Kidney glomerular epithelial cell (primary cell): ENCODE results near the gene ZNF587B.
"Not testable (repeated sequence)": the region's sequence is repeated elsewhere in the genome, so short reads cannot be mapped to it uniquely, and the experiment has no call there.

Experiments used
- DNase-seq: peaks from one replicate; lab custom pipeline; 2025; lab: John Stamatoyannopoulos, UW

Gene ZNF587B

DNA sequence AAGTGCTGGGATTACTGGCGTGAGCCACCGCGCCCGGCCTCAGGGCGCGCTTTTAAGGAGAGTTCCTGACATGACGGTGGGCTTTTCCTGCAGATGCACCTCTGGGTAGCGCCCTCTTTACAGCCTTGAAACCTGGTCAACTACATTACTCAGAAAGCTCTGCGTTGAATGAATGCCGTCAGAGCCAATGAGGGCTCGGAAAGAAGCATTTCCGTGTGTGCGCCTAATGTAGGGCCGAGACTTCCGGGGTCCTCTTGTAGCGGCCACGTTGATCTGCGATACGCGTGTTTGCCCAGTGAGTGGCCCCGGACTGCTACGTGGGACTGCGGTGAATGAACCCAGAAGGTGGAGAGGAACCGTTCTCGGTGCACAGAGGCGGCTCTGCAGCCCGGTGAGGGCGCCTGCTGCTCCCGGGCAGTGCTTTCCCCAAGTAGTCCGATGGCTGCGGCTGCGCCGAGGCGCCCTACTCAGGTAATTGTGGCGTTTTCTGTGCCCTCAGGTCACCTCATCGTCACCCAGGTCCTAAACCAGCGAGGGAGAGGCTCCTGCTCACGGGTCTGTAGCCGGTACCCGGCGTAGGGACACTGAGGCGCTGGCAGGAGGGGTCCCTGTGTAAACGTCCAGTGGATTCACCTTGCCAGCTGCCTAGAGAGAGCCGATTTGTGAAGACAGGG lies 10.5 kb upstream of the ZNF587B start:
- DNase-seq = peak; percentile 90

- DNase-seq = no peak
Observed at GRCh38 chr19:57820599-57820998, 9.5 kb upstream of the ZNF587B start.

DNA sequence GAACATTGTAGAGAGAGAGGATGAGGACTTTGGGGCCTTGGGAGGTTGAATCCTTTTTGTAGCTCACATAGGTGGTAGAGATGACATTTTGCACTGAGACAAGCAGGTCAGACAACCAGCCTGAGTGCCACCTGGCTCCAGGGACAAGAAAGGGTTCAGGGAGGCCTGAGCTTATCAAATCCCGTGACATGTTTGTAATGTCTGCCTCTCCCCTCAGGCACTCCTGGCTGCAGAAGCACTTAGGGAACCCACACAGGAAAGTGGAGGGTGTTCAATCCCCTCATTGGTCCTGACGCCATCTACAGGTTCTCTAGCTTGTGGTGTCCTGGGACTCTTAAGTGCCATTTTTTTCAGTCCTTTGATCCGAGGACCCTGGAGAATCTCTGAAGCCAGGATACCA lies 9.0 kb upstream of the ZNF587B start:
- DNase-seq = not testable (repeated sequence)

DNA sequence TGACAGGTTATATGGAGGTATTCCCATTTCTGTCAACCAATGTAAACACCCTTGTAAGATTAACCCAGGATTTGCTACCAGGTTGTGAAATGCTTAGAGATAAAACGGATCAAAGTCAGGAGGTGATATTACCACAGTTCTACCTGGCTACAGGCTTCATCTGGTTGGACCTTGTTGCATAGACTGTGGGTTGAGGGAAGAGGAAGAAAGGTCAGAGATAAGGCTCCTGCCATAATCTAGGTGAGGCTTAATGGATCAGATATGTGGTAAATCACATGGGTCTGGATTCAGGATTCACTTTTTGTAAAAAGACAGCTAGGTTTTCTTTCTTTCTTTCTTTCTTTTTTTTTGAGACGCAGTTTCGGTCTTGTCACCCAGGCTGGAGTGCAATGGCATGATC lies 8.6 kb upstream of the ZNF587B start:
- DNase-seq = not testable (repeated sequence)

DNA sequence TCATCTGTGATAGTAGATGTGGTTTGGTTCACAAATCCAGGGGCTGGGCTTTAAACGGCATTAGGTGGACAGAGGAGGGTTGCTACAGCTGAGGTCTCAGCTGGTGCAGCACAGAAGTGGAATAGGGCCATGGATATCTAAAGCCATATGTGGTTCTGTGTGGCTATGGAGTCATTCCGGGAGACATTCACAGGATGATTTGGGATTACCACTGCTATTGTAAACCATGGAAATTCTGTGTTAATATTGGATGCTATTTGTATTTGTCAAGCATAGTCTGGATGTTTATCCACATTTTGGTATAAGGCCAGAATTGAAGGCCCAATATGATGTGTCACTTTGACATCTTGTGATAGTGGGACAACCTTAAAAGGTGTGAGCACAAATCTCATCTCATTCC lies 6.9 kb upstream of the ZNF587B start:
- not testable (repeated sequence) for DNase-seq

DNA sequence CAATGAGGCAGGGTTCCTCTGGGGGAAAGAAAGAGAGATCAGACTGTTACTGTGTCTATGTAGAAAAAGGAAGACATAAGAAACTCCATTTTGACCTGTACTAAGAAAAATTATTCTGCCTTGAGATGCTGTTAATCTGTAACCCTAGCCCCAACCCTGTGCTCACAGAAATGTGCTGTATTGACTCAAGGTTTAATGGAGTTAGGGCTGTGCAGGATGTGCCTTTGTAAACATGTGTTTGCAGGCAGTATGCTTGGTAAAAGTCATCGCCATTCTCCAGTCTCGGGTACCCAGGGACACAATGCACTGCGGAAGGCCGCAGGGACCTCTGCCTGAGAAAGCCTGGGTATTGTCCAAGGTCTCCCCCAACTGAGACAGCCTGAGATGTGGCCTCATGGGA lies 6.5 kb upstream of the ZNF587B start:
- not testable (repeated sequence) for DNase-seq

DNA sequence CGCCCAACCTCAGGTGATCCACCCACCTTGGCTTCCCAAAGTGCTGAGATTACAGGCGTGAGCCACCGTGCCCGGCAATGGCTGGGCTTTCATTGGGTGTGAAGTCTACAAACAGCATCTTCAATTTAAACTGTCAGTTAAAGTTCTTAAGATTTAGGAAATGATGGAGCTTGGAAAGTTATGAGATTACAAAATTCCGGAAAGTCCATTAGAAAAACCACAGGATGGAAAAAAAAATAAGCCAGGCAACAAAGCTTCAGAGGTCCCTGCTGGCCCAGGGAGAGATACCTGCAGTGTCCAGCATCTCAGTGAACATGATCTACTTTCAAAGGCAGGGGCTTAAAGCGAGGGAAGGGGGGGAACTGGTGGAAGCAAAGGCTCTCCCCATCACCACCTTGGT lies 4.6 kb upstream of the ZNF587B start:
- DNase-seq = no peak

DNA sequence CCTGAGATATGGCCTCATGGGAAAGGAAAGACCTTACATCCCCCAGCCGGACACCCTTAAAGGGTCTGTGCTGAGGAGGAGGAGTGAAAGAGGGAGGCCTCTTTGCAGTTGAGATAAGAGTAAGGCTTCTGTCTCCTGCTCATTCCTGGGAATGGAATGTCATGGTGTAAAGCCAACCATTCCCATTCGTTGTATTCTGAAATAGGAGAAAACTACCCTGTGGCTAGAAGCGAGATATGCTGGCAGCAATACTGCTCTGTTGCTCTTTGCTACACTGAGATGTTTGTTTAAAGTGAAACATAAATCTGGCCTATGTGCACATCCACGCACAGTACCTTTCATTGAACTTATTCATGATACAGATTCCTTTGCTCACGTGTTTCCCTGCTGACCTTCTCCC lies 783 bp upstream of the ZNF587B start:
- no peak for DNase-seq

DNA sequence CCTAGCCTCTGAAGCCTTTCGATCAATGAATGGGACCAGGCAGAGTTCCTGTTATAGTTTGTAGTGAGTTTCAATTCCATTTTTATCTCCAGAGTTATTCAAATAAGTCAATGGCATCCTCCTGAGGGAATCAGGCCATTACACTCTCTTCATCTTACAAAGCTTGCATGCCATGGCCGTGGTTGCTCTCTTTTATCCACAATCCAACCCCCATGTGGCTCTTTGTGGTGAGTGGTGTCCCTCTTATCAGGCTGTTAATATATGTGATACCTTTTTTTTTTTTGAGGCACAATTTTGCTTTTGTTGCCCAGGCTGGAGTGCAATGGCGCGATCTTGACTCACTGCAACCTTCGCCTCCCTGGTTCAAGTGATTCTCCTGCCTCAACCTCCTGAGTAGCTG lies 6.9 kb downstream of the ZNF587B start:
- not testable (repeated sequence) for DNase-seq

- DNase-seq = not testable (repeated sequence)
Observed at GRCh38 chr19:57838622-57839191, 8.6 kb downstream of the ZNF587B start.

- DNase-seq = no peak
Observed at GRCh38 chr19:57841122-57841763, 11.1 kb downstream of the ZNF587B start.

DNA sequence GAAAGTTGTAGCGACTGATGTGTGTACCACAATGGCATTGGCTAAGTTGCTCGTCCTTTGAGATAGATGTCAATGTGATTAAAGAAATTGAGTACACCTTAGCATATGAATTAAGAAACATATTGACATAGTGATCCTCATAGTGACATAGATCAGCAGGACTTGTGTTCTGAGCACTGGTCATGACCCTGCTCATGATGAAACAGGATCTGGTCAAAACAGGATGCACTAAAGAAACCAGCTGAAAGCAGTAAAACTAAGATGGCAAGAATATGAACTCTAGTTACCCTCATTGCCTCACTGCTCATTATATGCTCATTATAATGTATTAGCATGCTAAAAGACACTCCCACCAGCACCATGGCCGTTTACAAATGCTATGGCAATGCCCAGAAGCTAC lies 17.1 kb downstream of the ZNF587B start:
- not testable (repeated sequence) for DNase-seq

GRCh38 chr19:57849162-57849665 lies 19.1 kb downstream of the ZNF587B start:
- DNase-seq = not testable (repeated sequence)

- DNase-seq = peak; percentile 80
Observed at GRCh38 chr19:57849666-57850473, 19.8 kb downstream of the ZNF587B start, which contains the start of gene ZNF587. ZNF587 (plus strand) TSS chr19:57849859; CDS start chr19:57850039, 180 bp downstream.

- peak; percentile 83 for DNase-seq
Observed at GRCh38 chr19:57850553-57851017, 20.5 kb downstream of the ZNF587B start.

DNA sequence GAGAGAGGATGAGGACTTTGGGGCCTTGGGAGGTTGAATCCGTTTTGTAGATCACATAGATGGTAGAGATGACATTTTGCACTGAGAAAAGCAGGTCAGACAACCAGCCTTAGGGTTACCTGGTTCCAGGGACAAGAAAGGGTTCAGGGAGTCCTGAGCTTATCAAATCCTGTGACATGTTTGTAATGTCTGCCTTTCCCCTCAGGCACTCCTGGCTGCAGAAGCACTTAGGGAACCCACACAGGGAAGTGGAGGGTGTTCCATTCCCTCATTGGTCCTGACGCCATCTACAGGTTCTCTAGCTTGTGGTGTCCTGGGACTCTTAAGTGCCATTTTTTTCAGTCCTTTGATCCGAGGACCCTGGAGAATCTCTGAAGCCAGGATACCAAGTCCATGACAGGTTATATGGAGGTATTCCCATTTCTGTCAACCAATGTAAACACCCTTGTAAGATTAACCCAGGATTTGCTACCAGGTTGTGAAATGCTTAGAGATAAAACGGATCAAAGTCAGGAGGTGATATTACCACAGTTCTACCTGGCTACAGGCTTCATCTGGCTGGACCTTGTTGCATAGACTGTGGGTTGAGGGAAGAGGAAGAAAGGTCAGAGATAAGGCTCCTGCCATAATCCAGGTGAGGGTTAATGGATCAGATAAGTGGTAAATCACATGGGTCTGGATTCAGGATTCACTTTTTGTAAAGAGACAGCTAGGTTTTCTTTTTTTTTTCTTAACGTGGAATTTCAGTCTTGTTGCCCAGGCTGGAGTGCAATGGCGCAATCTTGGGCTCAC lies 21.9 kb downstream of the ZNF587B start:
- DNase-seq = not testable (repeated sequence)

GRCh38 chr19:57854117-57854516 lies 24.0 kb downstream of the ZNF587B start:
- DNase-seq = not testable (repeated sequence)

GRCh38 chr19:57862351-57862750 lies 32.3 kb downstream of the ZNF587B start:
- not testable (repeated sequence) for DNase-seq

- DNase-seq = no peak
Observed at GRCh38 chr19:57867868-57868492, 37.9 kb downstream of the ZNF587B start.

- DNase-seq = not testable (repeated sequence)
Observed at GRCh38 chr19:57869655-57870054, 39.6 kb downstream of the ZNF587B start.

DNA sequence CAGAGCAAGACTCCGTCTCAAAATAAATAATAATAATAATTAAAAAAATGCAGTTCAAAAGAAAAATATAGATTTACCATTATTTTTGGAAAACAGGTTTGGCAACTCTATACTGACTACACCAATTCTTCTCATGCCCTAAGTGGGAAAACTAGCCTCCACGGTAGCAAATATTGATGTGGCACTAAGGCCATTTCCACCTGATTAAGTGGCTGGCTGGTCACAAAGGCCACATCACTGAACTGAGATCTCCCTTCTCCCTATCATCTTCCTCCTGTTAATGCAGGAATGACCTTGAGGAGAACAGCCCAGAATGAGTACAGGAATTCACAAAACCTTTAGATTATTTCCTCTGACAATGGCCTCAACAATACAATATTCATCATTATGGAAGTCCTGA lies 40.1 kb downstream of the ZNF587B start:
- DNase-seq = no peak
